HEK293 (cell line): Measurements from ENCODE around the gene RNF214.

ENCODE experiments used
- CTCF ChIA-PET: fragments of 350-600 bp; formaldehyde crosslinking; extraction: SDS; loops from one replicate; lab custom pipeline; 2021; ENCODE audit warnings: antibody characterized with exemption; lab: Yijun Ruan, JAX
- POLR2A ChIA-PET: fragments of 300-600 bp; formaldehyde crosslinking; extraction: SDS; loops from one replicate; lab custom pipeline; 2020; ENCODE audit warnings: antibody characterized with exemption, inconsistent platforms; lab: Yijun Ruan, JAX
- H3K27ac ChIP-seq: fragments of 200-500 bp; sonication (Bioruptor generic); 2 replicates; pipeline ENCODE4 v1.5.1; 2014; ENCODE audit warnings: low read depth, low read length, control low read depth, inconsistent platforms; ENCODE audit errors: extremely low read depth
- H3K36me3 ChIP-seq, 2 experiments: fragments of 200-500 bp in 1 of 2; sonication (Bioruptor generic) in 1 of 2; 1 replicate in 1 of 2; 2 replicates in 1 of 2; pipeline ENCODE4 v1.5.1; 2014 to 2017; ENCODE audit warnings: inconsistent platforms in 2 of 2, low read length in 2 of 2; ENCODE audit not compliant: control insufficient read depth in 2 of 2, insufficient read depth in 1 of 2
- H3K4me1 ChIP-seq: fragments of 200-500 bp; sonication (Bioruptor generic); 2 replicates; pipeline ENCODE4 v1.5.1; 2014; ENCODE audit warnings: mild to moderate bottlenecking, low read length, inconsistent platforms; ENCODE audit not compliant: control insufficient read depth, insufficient read depth
- H3K4me3 ChIP-seq: 2 replicates; pipeline ENCODE4 v1.5.1; 2011; ENCODE audit warnings: low read depth, mild to moderate bottlenecking, control low read depth, low read length, moderate library complexity
- H3K9me3 ChIP-seq: fragments of 200-500 bp; sonication (Bioruptor generic); 2 replicates; pipeline ENCODE4 v1.5.1; 2014; ENCODE audit warnings: low read depth, low read length, inconsistent platforms; ENCODE audit not compliant: control insufficient read depth, insufficient read depth
- GFI1B ChIP-seq: fragments of 450-650 bp; formaldehyde crosslinking; IDR thresholded peaks from 2 replicates; pipeline ENCODE4 v1.5.1; 2016; ENCODE audit warnings: missing biosample characterization, missing genetic modification characterization
- TRIM28 ChIP-seq: IDR thresholded peaks from 2 replicates; pipeline ENCODE4 v1.6.1; 2011; ENCODE audit warnings: low read length, control low read depth, borderline replicate concordance
- ZNF132 ChIP-seq: fragments of 450-650 bp; formaldehyde crosslinking; IDR thresholded peaks from 2 replicates; pipeline ENCODE4 v1.5.1; 2017; ENCODE audit warnings: missing biosample characterization, missing genetic modification characterization, borderline replicate concordance
- ZNF140 ChIP-seq: fragments of 450-650 bp; formaldehyde crosslinking; IDR thresholded peaks from 2 replicates; pipeline ENCODE4 v1.5.1; 2016; ENCODE audit warnings: missing biosample characterization, missing genetic modification characterization
- ZNF423 ChIP-seq: fragments of 450-650 bp; formaldehyde crosslinking; IDR thresholded peaks from 2 replicates; pipeline ENCODE4 v1.5.1; 2016; ENCODE audit warnings: missing biosample characterization, missing genetic modification characterization
- ZNF514 ChIP-seq: fragments of 450-650 bp; formaldehyde crosslinking; IDR thresholded peaks from 2 replicates; pipeline ENCODE4 v1.5.1; 2016; ENCODE audit warnings: missing biosample characterization, missing genetic modification characterization
- ZNF521 ChIP-seq: fragments of 450-650 bp; formaldehyde crosslinking; IDR thresholded peaks from 2 replicates; pipeline ENCODE4 v1.5.1; 2017; ENCODE audit warnings: missing biosample characterization, mild to moderate bottlenecking, missing genetic modification characterization
- ZNF548 ChIP-seq: fragments of 450-650 bp; formaldehyde crosslinking; IDR thresholded peaks from 2 replicates; pipeline ENCODE4 v1.5.1; 2016; ENCODE audit warnings: missing biosample characterization, missing genetic modification characterization
- ZNF585B ChIP-seq: fragments of 450-650 bp; formaldehyde crosslinking; IDR thresholded peaks from 2 replicates; pipeline ENCODE4 v1.5.1; 2016; ENCODE audit warnings: missing biosample characterization, missing genetic modification characterization
- ZNF624 ChIP-seq: fragments of 450-650 bp; formaldehyde crosslinking; IDR thresholded peaks from 2 replicates; pipeline ENCODE4 v1.5.1; 2017; ENCODE audit warnings: missing biosample characterization, missing genetic modification characterization
- ZNF707 ChIP-seq: fragments of 450-650 bp; formaldehyde crosslinking; IDR thresholded peaks from 2 replicates; pipeline ENCODE4 v1.5.1; 2016; ENCODE audit warnings: missing biosample characterization, missing genetic modification characterization
- ZSCAN23 ChIP-seq: fragments of 450-650 bp; formaldehyde crosslinking; IDR thresholded peaks from 2 replicates; pipeline ENCODE4 v1.5.1; 2016; ENCODE audit warnings: missing biosample characterization, missing genetic modification characterization
- TF ChIP-seq, protein P1 (sequence below): fragments of 450-650 bp; formaldehyde crosslinking; IDR thresholded peaks from 2 replicates; pipeline ENCODE4 v1.5.1; 2017; ENCODE audit warnings: missing biosample characterization, missing genetic modification characterization
- TF ChIP-seq, protein P2 (sequence below): fragments of 450-650 bp; formaldehyde crosslinking; IDR thresholded peaks from 2 replicates; pipeline ENCODE4 v1.5.1; 2016; ENCODE audit warnings: missing biosample characterization, missing genetic modification characterization, borderline replicate concordance
- TF ChIP-seq, protein P3 (sequence below): fragments of 450-650 bp; formaldehyde crosslinking; conservative IDR thresholded peaks from 2 replicates; pipeline ENCODE4 v1.5.1; 2016; ENCODE audit warnings: low read depth, missing biosample characterization, missing genetic modification characterization
- TF ChIP-seq, protein P4 (sequence below): fragments of 450-650 bp; formaldehyde crosslinking; IDR thresholded peaks from 2 replicates; pipeline ENCODE4 v1.5.1; 2016; ENCODE audit warnings: missing biosample characterization, missing genetic modification characterization, low read depth

RNF214 gene

DNA sequence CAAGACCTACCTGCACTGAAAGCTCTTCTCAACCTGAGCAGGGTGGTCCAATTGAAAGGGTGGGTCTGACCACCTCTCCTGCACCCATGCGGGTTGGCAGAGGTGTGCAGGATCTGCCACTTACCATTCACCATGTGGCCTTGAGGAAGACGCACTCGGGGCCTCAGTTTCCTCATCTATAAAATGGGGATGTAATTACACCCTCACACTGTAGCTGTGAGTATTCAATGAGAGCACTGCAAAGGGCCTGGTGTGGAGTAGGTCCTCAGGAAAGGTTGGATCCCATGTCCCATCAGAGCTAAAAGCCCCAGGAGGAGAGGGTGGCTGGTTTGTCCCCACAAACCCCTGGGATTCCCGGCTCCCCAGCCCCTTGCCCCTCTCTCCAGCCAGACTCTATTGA, 33.9 kb upstream of the RNF214 start:
- no peak for TF ChIP-seq ZNF140 (tag by site-specific recombination)
- TF ChIP-seq, protein P1, sequence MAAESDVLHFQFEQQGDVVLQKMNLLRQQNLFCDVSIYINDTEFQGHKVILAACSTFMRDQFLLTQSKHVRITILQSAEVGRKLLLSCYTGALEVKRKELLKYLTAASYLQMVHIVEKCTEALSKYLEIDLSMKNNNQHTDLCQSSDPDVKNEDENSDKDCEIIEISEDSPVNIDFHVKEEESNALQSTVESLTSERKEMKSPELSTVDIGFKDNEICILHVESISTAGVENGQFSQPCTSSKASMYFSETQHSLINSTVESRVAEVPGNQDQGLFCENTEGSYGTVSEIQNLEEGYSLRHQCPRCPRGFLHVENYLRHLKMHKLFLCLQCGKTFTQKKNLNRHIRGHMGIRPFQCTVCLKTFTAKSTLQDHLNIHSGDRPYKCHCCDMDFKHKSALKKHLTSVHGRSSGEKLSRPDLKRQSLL (tag by site-specific recombination) = no peak
- TF ChIP-seq ZSCAN23 (tag by site-specific recombination) = no peak
- TF ChIP-seq GFI1B = no peak
- TF ChIP-seq, protein P2, sequence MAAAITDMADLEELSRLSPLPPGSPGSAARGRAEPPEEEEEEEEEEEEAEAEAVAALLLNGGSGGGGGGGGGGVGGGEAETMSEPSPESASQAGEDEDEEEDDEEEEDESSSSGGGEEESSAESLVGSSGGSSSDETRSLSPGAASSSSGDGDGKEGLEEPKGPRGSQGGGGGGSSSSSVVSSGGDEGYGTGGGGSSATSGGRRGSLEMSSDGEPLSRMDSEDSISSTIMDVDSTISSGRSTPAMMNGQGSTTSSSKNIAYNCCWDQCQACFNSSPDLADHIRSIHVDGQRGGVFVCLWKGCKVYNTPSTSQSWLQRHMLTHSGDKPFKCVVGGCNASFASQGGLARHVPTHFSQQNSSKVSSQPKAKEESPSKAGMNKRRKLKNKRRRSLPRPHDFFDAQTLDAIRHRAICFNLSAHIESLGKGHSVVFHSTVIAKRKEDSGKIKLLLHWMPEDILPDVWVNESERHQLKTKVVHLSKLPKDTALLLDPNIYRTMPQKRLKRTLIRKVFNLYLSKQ (tag by site-specific recombination) = no peak
- no peak for TF ChIP-seq ZNF624 (tag by site-specific recombination)
- TF ChIP-seq ZNF585B (tag by site-specific recombination) = no peak
- no peak for TF ChIP-seq ZNF514 (tag by site-specific recombination)
- no peak for TF ChIP-seq ZNF548 (tag by site-specific recombination)
- TF ChIP-seq ZNF423 (tag by site-specific recombination) = no peak
- TF ChIP-seq, protein P3, sequence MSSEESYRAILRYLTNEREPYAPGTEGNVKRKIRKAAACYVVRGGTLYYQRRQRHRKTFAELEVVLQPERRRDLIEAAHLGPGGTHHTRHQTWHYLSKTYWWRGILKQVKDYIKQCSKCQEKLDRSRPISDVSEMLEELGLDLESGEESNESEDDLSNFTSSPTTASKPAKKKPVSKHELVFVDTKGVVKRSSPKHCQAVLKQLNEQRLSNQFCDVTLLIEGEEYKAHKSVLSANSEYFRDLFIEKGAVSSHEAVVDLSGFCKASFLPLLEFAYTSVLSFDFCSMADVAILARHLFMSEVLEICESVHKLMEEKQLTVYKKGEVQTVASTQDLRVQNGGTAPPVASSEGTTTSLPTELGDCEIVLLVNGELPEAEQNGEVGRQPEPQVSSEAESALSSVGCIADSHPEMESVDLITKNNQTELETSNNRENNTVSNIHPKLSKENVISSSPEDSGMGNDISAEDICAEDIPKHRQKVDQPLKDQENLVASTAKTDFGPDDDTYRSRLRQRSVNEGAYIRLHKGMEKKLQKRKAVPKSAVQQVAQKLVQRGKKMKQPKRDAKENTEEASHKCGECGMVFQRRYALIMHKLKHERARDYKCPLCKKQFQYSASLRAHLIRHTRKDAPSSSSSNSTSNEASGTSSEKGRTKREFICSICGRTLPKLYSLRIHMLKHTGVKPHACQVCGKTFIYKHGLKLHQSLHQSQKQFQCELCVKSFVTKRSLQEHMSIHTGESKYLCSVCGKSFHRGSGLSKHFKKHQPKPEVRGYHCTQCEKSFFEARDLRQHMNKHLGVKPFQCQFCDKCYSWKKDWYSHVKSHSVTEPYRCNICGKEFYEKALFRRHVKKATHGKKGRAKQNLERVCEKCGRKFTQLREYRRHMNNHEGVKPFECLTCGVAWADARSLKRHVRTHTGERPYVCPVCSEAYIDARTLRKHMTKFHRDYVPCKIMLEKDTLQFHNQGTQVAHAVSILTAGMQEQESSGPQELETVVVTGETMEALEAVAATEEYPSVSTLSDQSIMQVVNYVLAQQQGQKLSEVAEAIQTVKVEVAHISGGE = no peak
- TF ChIP-seq ZNF132 (tag by site-specific recombination) = no peak
- TF ChIP-seq, protein P4, sequence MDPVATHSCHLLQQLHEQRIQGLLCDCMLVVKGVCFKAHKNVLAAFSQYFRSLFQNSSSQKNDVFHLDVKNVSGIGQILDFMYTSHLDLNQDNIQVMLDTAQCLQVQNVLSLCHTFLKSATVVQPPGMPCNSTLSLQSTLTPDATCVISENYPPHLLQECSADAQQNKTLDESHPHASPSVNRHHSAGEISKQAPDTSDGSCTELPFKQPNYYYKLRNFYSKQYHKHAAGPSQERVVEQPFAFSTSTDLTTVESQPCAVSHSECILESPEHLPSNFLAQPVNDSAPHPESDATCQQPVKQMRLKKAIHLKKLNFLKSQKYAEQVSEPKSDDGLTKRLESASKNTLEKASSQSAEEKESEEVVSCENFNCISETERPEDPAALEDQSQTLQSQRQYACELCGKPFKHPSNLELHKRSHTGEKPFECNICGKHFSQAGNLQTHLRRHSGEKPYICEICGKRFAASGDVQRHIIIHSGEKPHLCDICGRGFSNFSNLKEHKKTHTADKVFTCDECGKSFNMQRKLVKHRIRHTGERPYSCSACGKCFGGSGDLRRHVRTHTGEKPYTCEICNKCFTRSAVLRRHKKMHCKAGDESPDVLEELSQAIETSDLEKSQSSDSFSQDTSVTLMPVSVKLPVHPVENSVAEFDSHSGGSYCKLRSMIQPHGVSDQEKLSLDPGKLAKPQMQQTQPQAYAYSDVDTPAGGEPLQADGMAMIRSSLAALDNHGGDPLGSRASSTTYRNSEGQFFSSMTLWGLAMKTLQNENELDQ (tag by site-specific recombination) = no peak
- no peak for TF ChIP-seq ZNF707 (tag by site-specific recombination)
- no peak for TF ChIP-seq ZNF521 (tag by site-specific recombination)
- TF ChIP-seq TRIM28 = no peak
- no peak overlapping the region for H3K4me3 ChIP-seq
- ChIA-PET POLR2A (interaction anchor here (1.8 kb wide), 1 partner anchor 20 kb away, joined by 5 read pairs; the partner anchor contains the start of gene SIDT2), CTCF (interaction anchor here (0.7 to 2.4 kb wide), 6 partner anchors 18 to 267 kb away, joined by 3 to 10 read pairs (median 4); no protein-coding TSS in a partner anchor)
- H3K27ac ChIP-seq = no peak overlapping the region
- no peaks in the 10 kb centered on the region for H3K4me1 ChIP-seq
- H3K36me3 ChIP-seq = peaks cover 0 to 24% of the 10 kb centered on the region in 2 experiments; a peak in 1 of 3 replicates
- H3K9me3 ChIP-seq = no peaks in the 10 kb centered on the region
